ENCODE measurements around the gene CACHD1. TPM values are rescaled to one million over a fixed set of nuclear protein-coding genes. Genes with fewer than 3 reads are reported as not detected.
"Not testable (repeated sequence)": the region's sequence is repeated elsewhere in the genome, so short reads cannot be mapped to it uniquely, and the experiment has no call there.

Gene CACHD1
- total RNA-seq, 1 donor from 2014 or later = 4.9 TPM

DNA sequence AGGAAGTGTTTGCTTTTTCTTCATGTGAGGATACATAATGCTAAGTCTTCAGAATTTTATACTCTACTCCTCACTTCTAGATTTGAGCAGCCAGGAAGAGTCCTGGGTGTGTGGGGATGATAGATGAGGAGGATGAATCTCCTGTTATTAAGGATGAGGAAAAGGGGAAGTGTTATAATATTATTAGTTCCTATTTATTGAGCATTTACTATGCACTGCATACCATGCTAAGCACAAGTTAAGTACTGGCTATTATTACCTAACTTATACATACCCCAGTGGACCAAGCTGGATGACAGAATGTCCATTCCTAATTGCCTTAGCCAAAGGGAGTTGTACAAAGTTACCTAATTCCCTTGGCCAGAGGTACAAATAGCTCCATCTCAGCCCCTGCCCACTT lies 19.8 kb downstream of the CACHD1 start:
- intact Hi-C loops (cut with DNase I) = no loop called here
- ATAC-seq (no peak), DNase-seq (ENCODE audit: missing footprints) (no peak)

- ATAC-seq (no peak), DNase-seq (ENCODE audit: missing footprints) (no peak)
- intact Hi-C loops (cut with DNase I) = no loop called here
These were observed 20.4 kb downstream of the CACHD1 start for GRCh38 chr1:64490213-64490818.

- no peak for ATAC-seq
- intact Hi-C loops (cut with DNase I) = no loop called here
These were observed 22.5 kb downstream of the CACHD1 start for GRCh38 chr1:64492424-64492823.

DNA sequence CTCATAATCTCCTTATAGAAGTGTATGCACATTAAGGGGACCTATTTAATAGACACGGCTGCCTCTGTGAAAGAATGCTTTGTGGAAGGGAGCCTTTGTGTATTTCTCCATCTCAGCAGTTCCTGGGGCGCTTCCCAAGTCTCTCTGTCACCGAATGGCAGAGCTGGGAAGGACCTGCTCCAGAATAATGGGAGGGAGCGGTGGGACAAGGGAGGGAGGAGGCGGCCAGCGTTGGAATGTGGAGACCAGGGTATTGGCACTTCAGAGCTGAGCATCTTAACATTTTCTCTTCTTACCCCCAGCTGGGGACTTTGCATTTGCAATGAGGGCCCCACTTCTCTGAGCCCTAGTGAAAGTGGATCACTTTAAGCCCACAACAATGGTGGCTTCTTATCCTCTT lies 23.9 kb downstream of the CACHD1 start:
- DNase-seq (ENCODE audit: missing footprints) = no peak
- ATAC-seq = no peak
- intact Hi-C loops (cut with DNase I) = no loop called here

More at GRCh38 chr1:64492424-64492823, 22.5 kb downstream of the CACHD1 start:
- no peak for DNase-seq (ENCODE audit: missing footprints)

DNA sequence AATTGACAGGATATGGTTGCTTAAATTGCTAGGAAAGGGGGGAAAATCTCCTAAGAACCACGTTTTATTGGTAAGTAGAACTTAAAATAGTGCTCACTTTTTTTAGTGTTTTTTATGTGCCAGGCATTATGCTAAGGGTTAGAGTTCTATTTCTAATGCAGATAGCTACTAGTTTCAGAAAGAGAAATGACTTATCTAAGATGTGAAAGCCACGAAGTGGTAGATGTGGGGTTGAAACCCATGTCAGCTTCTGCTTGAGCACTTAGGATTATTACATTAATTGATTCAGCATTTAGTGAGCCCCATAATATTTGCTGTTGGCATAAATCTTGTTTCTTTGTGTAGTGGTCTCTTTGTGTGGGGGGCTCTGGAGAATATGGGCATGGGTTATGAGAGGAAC lies 24.7 kb downstream of the CACHD1 start:
- no peak for DNase-seq (ENCODE audit: missing footprints)
- intact Hi-C loops (cut with DNase I) = no loop called here
- no peak for ATAC-seq

DNA sequence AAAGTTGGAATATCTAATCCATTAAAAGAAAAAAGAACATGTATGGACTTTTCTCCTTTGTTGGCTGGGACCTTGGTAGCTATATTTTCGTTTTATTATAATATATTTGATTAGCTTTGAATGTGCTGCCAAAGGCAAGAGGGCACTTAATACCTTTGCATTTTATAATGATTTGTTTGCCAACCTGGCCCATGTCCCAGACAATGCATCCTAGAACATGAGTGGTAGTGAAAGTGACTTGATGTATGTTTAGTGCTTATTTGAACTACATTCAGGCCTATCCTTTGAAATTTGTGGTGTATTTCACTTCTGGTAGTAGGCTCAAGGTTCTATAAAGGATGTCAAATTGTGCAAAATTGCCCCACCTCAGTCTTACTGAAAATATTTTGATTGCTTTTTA lies 25.9 kb downstream of the CACHD1 start:
- ATAC-seq = no peak
- no peak for DNase-seq (ENCODE audit: missing footprints)
- intact Hi-C loops (cut with DNase I) = no loop called here

DNA sequence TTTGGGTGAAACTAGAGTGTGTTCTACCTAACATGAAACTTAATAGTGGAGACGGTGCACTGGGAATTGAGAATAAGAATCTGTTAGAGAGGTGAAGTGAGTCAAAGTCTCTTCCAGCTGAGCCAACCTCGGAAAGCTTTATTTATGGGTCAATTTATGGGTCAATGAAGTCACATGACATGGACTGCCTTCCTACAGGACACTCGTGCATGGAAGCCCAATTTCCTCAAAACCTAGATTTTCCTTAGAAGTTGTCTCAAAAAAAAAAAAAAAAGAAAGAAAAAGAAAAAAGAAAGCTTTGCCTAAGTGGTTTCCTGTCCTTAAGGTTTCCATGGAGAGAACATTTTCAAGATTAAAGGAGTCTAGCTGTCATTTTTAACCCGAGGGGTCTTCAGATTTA lies 26.7 kb downstream of the CACHD1 start:
- DNase-seq (ENCODE audit: missing footprints) (no peak), ATAC-seq (no peak)
- intact Hi-C loops (cut with DNase I) = no loop called here

DNA sequence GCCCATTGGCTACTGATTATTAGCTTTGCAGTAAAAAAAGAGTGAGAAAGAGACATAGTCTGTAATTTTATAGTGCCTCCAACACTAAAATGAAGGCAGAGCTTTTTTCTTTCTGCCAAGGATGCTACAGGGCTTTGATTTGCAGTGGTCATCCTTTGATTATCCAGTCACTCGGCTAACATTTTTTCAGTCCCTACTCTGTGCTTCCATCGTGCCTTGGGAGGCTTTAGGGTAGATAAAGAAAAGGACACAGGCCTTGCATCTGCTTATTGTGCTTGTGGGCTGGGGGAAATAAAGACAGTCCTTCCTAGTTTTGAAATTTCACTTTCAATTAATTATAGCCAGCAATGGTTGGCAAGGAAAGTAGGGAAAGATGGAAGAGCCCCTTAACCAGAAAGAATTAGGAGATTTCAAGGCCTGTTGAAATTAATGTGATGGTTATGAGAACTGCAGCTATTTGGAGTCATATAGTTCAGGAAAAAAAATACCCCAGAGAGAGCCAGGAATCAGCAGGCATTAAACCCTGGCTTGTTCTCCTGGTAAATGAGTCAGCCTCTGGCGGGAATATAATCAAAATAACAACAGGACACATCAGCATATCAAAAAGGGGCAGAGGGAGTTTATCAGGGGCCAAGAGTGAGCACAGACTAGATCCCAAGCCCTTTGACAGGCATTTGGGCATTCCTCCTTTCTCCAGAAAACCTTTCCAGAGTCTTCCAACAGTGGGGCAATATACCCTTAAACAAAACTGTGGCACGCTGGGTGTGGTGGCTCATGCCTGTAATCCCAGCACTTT lies 27.4 kb downstream of the CACHD1 start:
- ATAC-seq (no peak), DNase-seq (ENCODE audit: missing footprints) (no peak)
- intact Hi-C loops (cut with DNase I) = no loop called here

GRCh38 chr1:64498325-64498724 lies 28.4 kb downstream of the CACHD1 start:
- intact Hi-C loops (cut with DNase I) = no loop called here
- ATAC-seq (no peak), DNase-seq (ENCODE audit: missing footprints) (no peak)

DNA sequence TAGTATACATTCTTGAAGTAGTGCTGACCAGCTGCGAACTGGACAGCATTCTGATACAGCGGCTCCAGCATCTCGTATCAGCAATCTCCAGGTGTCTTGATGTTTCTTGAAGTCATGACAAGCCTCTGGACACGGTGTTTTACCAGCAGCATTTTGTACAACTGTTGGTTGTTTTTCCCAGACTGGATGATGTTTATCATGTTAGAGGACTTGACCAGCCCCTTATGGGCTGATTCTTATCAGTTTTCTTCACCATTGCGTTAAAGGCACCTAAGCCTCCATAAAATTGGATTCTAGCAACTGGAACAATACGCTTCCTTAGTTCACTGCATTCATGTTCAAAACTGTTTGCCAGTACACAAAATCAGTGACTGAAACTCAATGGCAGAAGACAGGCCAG lies 29.1 kb downstream of the CACHD1 start:
- intact Hi-C loops (cut with DNase I) = no loop called here
- ATAC-seq (no peak), DNase-seq (ENCODE audit: missing footprints) (no peak)

GRCh38 chr1:64499966-64500365 lies 30.0 kb downstream of the CACHD1 start:
- DNase-seq (ENCODE audit: missing footprints) (no peak), ATAC-seq (no peak)
- intact Hi-C loops (cut with DNase I) = no loop called here

GRCh38 chr1:64502083-64502482 lies 32.2 kb downstream of the CACHD1 start:
- intact Hi-C loops (cut with DNase I) = no loop called here

GRCh38 chr1:64502931-64503330 lies 33.0 kb downstream of the CACHD1 start:
- intact Hi-C loops (cut with DNase I) = no loop called here
- ATAC-seq = no peak

More at GRCh38 chr1:64502083-64502482, 32.2 kb downstream of the CACHD1 start:
- DNase-seq (ENCODE audit: missing footprints) (no peak), ATAC-seq (no peak)

DNA sequence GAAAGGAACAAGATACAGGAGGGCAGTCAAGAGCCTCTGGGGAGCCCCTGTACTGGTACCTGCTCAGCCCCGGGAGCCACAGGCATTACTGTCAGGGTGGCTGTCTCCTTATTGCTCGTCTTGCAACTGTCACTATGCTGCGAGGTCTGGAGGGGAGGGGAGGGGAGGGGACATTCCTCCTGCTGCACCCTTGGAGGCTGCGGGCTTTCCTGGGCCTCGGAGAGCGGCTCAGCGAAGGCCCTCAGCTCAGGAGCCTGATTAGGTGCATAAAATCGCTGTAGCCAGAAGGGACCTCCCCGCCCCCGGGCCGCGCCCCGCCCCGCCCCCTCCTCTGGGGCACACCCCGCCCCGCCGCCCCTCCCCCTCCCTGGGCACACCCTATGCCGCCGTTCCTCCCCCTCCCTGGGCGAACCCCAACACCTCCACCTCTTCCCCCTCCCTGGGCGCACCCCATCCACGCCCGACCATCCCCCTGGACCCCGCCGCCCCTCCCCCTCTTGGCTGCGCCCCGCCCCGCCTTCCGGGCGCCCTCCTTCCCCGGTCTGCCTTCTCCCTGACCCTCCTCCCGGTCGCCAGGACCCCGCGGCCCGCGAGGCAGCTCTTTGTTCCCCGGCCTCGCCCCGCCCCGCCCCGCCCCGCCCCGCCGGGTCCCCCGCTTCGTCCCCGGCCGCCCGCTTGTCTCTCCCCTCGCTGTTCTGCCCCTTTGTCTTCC lies 35.5 kb downstream of the CACHD1 start:
- ATAC-seq = peak; percentile 57
- intact Hi-C loops (cut with DNase I) = no loop called here
- DNase-seq (ENCODE audit: missing footprints) = peak; percentile 69

More at GRCh38 chr1:64502931-64503330, 33.0 kb downstream of the CACHD1 start:
- DNase-seq (ENCODE audit: missing footprints) = no peak

DNA sequence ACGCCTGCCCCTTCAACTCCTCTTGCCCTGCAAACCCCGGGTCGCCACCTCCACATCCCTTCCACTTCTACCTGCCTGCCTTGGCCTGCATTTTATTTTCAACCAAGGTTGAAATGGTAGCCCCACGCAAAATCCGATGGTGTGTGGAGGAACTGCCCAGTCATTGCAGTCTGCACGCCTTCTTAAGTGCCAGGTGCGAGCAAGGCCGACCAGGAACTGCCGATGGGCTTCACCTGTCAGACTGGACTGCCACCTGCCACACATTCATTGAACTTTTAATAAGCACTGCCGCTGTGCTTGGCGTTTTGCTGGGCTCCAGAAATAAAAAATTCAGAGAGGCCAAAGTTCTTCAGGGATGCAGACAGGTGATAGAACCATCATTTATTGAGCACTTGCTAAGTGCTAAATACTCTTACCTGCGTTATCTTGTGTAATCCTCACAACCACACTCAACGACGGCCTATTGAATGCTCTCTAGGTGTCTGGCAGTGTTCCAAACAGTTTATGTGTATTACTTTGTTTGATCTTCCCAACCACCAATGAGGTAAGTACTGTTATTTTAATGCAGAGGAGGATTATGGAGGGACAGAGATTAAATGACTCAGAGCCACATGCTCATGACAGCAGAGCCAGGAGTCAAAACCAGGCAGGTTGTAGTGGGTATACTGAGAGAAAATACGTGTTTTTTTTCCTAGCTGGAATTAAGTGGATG lies 36.2 kb downstream of the CACHD1 start:
- ATAC-seq (no peak), DNase-seq (ENCODE audit: missing footprints) (peak; percentile 62)
- intact Hi-C loops (cut with DNase I) = no loop called here

DNA sequence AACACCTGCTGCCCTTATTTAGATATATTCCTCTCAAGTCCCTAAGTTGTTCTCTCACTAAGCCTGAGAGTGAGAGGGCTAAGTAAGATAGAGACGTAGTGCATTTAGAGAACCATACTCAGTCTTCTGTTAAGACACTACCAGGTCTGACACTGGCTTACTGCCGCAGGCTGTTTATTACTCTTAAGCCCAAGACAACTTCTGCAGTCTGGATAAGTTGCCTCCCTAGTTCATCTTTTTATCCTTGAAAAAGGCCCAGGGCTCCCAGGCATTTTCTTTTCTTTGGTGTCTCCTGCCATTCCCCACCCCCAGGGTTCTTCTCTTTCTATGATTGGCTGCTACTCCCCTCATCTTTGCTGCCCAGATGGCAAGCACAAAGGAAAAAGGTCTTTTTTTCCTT lies 38.7 kb downstream of the CACHD1 start:
- ATAC-seq (no peak), DNase-seq (ENCODE audit: missing footprints) (no peak)
- intact Hi-C loops (cut with DNase I) = no loop called here

DNA sequence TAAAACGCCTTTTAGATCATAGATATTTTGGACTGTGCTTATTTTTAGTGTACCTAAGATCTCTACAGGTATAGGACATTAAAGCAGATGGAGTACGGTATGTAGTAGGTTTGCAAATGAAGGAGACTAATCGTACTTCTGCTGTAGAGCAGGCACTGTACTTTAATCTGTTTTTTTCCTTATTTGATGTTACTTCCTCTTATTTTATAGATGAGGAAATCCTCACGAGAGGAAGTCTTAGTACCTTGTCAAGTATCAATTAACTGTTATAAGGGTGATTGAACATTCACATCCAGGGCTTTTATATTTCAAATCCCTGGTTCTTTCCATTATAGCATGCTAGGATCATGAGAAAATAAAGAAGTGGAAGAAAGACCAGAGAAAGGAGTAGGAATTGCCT lies 41.1 kb downstream of the CACHD1 start:
- ATAC-seq (no peak), DNase-seq (ENCODE audit: missing footprints) (no peak)
- intact Hi-C loops (cut with DNase I) = loop anchor here (5.0 kb wide), 1 partner anchor 34 kb away; no protein-coding TSS in a partner anchor

DNA sequence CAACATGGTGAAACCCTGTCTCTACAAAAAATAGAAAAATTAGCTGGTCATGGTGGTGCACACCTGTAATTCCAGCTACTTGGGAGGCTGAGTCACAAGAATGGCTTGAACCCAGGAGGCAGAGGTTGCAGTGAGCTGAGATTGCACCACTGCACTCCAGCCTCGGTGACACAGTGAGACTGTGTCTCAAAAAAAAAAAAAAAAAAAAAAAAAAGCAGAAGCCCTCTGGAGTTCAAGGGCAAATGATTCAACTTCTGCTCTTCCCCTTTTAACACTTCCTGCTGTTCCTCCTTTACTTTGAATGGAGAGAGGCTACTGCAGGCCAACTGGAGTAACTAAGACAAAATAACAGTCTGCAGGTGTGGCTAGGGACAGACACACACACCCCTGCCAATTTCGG lies 42.3 kb downstream of the CACHD1 start:
- intact Hi-C loops (cut with DNase I) = loop anchor here (5.0 kb wide), 1 partner anchor 35 kb away; no protein-coding TSS in a partner anchor
- DNase-seq (ENCODE audit: missing footprints); ATAC-seq: not testable (repeated sequence)

GRCh38 chr1:64513545-64513944 lies 43.6 kb downstream of the CACHD1 start:
- ATAC-seq (no peak), DNase-seq (ENCODE audit: missing footprints) (no peak)
- intact Hi-C loops (cut with DNase I) = loop anchor here (5.0 kb wide), 1 partner anchor 36 kb away; no protein-coding TSS in a partner anchor

Measured in Right ventricle myocardium inferior (tissue), 1 donor.